HepG2 (cell line): ENCODE measurements around the gene VASN. TPM values are rescaled to one million over a fixed set of nuclear protein-coding genes. Genes with fewer than 3 reads are reported as not detected.

Experiments
- KDM5B ChIP-seq: sonication (generic); formaldehyde crosslinking; IDR thresholded peaks from 2 replicates; pipeline ENCODE4 v1.4.0; 2020; ENCODE audit warnings: missing genetic modification reagents, mild to moderate bottlenecking, borderline replicate concordance
- LCORL ChIP-seq, 2 experiments: fragments of 450-650 bp in 1 of 2; sonication (generic) in 1 of 2; formaldehyde crosslinking in 1 of 2; IDR thresholded peaks; 2 replicates each; pipeline versions ENCODE4 v1.5.0 to v1.6.1; 2017 to 2020; ENCODE audit warnings: antibody characterized with exemption in 1 of 2, missing genetic modification reagents in 1 of 2
- MXI1 ChIP-seq: IDR thresholded peaks from 3 replicates; pipeline ENCODE4 v1.6.1; 2012; ENCODE audit warnings: low read depth, low read length, inconsistent platforms, borderline replicate concordance
- NR0B2 ChIP-seq: sonication (generic); formaldehyde crosslinking; IDR thresholded peaks from 2 replicates; pipeline ENCODE4 v1.4.0; 2020; ENCODE audit warnings: mild to moderate bottlenecking, missing genetic modification reagents
- RAD21 ChIP-seq: fragments of 450-650 bp; formaldehyde crosslinking; IDR thresholded peaks from 2 replicates; pipeline ENCODE4 v1.5.0; 2020; ENCODE audit warnings: mild to moderate bottlenecking
- TEAD3 ChIP-seq: optimal IDR thresholded peaks from 2 replicates; pipeline ENCODE3; 2016; ENCODE audit warnings: borderline replicate concordance
- TMF1 ChIP-seq: sonication (generic); formaldehyde crosslinking; IDR thresholded peaks from 2 replicates; pipeline ENCODE4 v1.8.1; 2022; ENCODE audit warnings: low read depth, missing genetic modification reagents
- ZC3H4 ChIP-seq: sonication (generic); formaldehyde crosslinking; IDR thresholded peaks from 2 replicates; pipeline ENCODE4 v1.4.0; 2020; ENCODE audit warnings: missing genetic modification reagents, borderline replicate concordance
- ZMAT3 ChIP-seq: sonication (generic); formaldehyde crosslinking; conservative IDR thresholded peaks from 2 replicates; pipeline ENCODE4 v1.7.0; 2021; ENCODE audit warnings: missing genetic modification reagents
- ZNF569 ChIP-seq: sonication (generic); formaldehyde crosslinking; IDR thresholded peaks from 2 replicates; pipeline ENCODE4 v1.5.0; 2020; ENCODE audit warnings: mild to moderate bottlenecking, missing genetic modification reagents, moderate library complexity, borderline replicate concordance
- ZNF687 ChIP-seq: sonication (generic); formaldehyde crosslinking; IDR thresholded peaks from 2 replicates; pipeline ENCODE4 v1.5.1; 2020; ENCODE audit warnings: mild to moderate bottlenecking, missing genetic modification reagents, moderate library complexity
- polyA plus RNA-seq, 8 experiments: library from polyadenylated mRNA; depleted of rRNA in 3 of 8; stranded (reverse) in 7 of 8; unstranded in 1 of 8; fragments of >200 nt; fragmentation: Illumina TruSeq in 4 of 8; extraction: Trizol in 4 of 8; gene quantifications; 2 replicates each; pipeline versions ENCODE4 v1.2.1 to v1.2.3, GENCODE V29; 2011 to 2016; ENCODE audit warnings: low read depth in 4 of 8, missing spikeins in 1 of 8, mixed read lengths in 1 of 8; ENCODE audit not compliant: insufficient read depth in 1 of 8
- total RNA-seq, 5 experiments: library from RNA; depleted of rRNA; stranded (reverse); fragments of >200 nt; fragmentation: Illumina TruSeq; extraction: Trizol; gene quantifications; 2 replicates each; pipeline ENCODE4 v1.2.3, GENCODE V29; 2016; ENCODE audit warnings: low read depth in 1 of 5
- TF ChIP-seq, protein P1 (sequence below): sonication (generic); formaldehyde crosslinking; IDR thresholded peaks from 2 replicates; pipeline ENCODE4 v1.9.0; 2022; ENCODE audit warnings: missing genetic modification reagents, mild to moderate bottlenecking, borderline replicate concordance
- TF ChIP-seq, protein P2 (sequence below): sonication (generic); formaldehyde crosslinking; IDR thresholded peaks from 2 replicates; pipeline ENCODE4 v1.4.0; 2020; ENCODE audit warnings: missing genetic modification reagents
- TF ChIP-seq, protein P3 (sequence below): IDR thresholded peaks from 2 replicates; pipeline ENCODE4 v1.6.1; 2016; ENCODE audit warnings: low read depth, borderline replicate concordance

VASN gene
- total and polyA plus RNA-seq, 2 of the 13 experiments (the other 11 are each of a cell fraction or from before 2014, with no cell fraction given): 8.4 to 18.2 TPM

- TF ChIP-seq, protein P1, sequence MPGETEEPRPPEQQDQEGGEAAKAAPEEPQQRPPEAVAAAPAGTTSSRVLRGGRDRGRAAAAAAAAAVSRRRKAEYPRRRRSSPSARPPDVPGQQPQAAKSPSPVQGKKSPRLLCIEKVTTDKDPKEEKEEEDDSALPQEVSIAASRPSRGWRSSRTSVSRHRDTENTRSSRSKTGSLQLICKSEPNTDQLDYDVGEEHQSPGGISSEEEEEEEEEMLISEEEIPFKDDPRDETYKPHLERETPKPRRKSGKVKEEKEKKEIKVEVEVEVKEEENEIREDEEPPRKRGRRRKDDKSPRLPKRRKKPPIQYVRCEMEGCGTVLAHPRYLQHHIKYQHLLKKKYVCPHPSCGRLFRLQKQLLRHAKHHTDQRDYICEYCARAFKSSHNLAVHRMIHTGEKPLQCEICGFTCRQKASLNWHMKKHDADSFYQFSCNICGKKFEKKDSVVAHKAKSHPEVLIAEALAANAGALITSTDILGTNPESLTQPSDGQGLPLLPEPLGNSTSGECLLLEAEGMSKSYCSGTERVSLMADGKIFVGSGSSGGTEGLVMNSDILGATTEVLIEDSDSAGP (CRISPR knock-in tag): peak; percentile 19; the same call in 1 of the 2 replicates
- TF ChIP-seq, protein P2, sequence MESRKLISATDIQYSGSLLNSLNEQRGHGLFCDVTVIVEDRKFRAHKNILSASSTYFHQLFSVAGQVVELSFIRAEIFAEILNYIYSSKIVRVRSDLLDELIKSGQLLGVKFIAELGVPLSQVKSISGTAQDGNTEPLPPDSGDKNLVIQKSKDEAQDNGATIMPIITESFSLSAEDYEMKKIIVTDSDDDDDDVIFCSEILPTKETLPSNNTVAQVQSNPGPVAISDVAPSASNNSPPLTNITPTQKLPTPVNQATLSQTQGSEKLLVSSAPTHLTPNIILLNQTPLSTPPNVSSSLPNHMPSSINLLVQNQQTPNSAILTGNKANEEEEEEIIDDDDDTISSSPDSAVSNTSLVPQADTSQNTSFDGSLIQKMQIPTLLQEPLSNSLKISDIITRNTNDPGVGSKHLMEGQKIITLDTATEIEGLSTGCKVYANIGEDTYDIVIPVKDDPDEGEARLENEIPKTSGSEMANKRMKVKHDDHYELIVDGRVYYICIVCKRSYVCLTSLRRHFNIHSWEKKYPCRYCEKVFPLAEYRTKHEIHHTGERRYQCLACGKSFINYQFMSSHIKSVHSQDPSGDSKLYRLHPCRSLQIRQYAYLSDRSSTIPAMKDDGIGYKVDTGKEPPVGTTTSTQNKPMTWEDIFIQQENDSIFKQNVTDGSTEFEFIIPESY (CRISPR knock-in tag): peak; percentile 87
- TF ChIP-seq ZC3H4 (CRISPR knock-in tag): no peak
- peak; percentile 25; the same call in 1 of the 2 replicates for TF ChIP-seq NR0B2
- TF ChIP-seq TEAD3 (CRISPR knock-in tag): peak; percentile 63
- no peak for TF ChIP-seq MXI1
- TF ChIP-seq ZMAT3 (CRISPR knock-in tag): 0 out of 2 replicates have a peak, but pooled peaks have one; percentile 45
- no peak for TF ChIP-seq TMF1 (CRISPR knock-in tag)
- peak; percentile 39; the same call in 1 of the 2 replicates for TF ChIP-seq KDM5B (CRISPR knock-in tag)
- TF ChIP-seq ZNF569 (CRISPR knock-in tag): no peak
- TF ChIP-seq, protein P3, sequence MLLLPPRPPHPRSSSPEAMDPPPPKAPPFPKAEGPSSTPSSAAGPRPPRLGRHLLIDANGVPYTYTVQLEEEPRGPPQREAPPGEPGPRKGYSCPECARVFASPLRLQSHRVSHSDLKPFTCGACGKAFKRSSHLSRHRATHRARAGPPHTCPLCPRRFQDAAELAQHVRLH: 0 out of 2 replicates have a peak, but pooled peaks have one; percentile 68
- no peak for TF ChIP-seq LCORL (IDR thresholded peaks at IDR 0.05)
- peak; percentile 48; the same call in 1 of the 2 replicates for TF ChIP-seq LCORL (CRISPR knock-in tag; IDR thresholded peaks at IDR 0.05)
- peak; percentile 73 for TF ChIP-seq ZNF687 (CRISPR knock-in tag)
- TF ChIP-seq RAD21: peak; percentile 96
Measured at GRCh38 chr16:4358831-4359561, 12.7 kb upstream of the VASN start (continued).
